ENCODE results near the gene CCSER1.

GRCh38 chr4:90456891-90457290 is 329.7 kb downstream of the CCSER1 start:
- TF ChIP-seq CTCF (IDR thresholded peaks at IDR 0.05) (no peak), POLR2A (IDR thresholded peaks at IDR 0.05) (no peak)
